HG02623 (cell line): ENCODE results near the gene WFIKKN1.
"Not testable (repeated sequence)": the region's sequence is repeated elsewhere in the genome, so short reads cannot be mapped to it uniquely, and the experiment has no call there.

Experiments used
- ATAC-seq: cut with Tn5 transposase; IDR thresholded peaks from one replicate; pipeline ENCODE4 v1.9.1; 2021; ENCODE audit warnings: moderate library complexity; ENCODE audit not compliant: unreplicated experiment

The WFIKKN1 gene

GRCh38 chr16:593807-594206 lies 37.0 kb upstream of the WFIKKN1 start:
- no peak for ATAC-seq

DNA sequence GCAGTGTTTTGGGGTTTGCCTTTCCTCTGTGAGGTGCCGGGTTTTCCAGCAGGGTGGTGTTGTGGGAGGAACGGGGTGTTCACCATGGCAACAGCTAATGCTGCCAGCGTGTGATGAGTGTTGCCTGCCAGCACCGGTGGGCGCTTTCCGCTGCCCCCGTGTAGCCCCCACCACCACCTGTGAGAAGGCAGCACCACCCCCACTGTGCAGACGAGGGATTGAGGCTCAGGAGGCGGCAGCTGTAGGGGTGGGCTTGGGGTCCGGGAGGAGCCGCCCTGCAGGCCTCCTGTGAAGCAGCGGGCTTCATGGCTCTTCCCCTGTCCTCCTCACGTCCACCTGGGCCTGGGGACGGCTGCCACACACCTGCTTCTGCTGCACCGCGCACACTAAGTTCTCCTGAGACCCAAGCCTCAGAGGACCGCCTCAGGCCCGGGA lies 35.7 kb upstream of the WFIKKN1 start:
- no peak for ATAC-seq

DNA sequence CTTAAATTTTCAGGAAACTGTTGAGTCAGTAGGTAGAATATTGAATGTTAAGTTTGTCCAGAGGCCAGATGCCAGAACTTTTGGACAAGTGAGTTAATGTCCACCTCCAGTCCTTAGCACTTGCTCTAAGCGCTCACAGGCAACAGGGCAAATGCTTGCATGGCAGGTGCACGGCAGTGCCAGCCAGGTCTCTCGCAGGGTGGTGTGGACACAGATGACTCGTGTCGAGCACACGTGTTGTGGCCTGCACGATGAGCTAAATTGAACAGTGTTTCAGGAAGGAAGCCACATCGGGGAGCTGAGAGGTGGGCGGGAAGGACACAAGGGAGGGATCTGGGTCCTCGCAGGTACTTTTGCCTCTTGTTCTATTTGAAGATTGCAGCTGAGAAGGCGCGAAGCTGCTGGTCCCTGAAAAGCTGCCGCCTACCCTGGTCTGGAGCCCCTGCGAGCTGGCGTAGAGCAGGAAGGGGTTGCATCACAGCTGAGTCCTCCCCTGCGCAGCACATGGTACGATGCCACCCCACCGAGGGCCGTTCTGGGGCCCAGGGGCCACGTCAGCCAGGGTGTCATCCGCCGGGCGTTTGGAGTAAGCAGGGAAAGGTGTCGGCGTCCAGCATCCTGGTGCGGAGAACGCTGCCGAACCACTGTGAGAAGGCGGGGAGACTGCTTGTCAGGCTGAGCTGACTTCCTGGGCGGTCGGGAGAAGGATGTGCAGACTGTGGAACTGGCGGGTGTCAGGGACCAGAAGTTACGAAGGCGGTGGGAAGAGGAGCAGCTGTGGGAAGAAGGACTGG lies 34.6 kb upstream of the WFIKKN1 start:
- ATAC-seq = no peak

GRCh38 chr16:596736-597060 lies 34.1 kb upstream of the WFIKKN1 start:
- no peak for ATAC-seq

DNA sequence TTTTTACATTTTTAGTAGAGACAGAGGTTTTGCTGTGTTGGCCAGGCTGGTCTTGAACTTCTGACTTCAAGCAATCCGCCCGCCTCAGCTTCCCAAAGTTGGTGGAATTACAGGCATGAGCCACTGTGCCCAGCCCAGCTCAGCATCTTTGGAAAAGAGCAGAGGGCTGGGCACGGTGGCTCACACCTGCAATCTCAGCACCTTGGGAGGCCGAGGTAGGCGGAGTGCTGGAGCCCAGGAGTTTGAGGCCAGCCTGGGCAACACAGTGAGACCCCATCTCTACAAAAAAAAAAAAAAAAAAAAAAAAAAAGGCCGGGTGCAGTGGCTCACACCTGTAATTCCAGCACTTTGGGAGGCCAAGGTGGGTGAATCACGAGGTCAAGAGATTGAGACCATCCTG lies 33.1 kb upstream of the WFIKKN1 start:
- ATAC-seq = not testable (repeated sequence)

DNA sequence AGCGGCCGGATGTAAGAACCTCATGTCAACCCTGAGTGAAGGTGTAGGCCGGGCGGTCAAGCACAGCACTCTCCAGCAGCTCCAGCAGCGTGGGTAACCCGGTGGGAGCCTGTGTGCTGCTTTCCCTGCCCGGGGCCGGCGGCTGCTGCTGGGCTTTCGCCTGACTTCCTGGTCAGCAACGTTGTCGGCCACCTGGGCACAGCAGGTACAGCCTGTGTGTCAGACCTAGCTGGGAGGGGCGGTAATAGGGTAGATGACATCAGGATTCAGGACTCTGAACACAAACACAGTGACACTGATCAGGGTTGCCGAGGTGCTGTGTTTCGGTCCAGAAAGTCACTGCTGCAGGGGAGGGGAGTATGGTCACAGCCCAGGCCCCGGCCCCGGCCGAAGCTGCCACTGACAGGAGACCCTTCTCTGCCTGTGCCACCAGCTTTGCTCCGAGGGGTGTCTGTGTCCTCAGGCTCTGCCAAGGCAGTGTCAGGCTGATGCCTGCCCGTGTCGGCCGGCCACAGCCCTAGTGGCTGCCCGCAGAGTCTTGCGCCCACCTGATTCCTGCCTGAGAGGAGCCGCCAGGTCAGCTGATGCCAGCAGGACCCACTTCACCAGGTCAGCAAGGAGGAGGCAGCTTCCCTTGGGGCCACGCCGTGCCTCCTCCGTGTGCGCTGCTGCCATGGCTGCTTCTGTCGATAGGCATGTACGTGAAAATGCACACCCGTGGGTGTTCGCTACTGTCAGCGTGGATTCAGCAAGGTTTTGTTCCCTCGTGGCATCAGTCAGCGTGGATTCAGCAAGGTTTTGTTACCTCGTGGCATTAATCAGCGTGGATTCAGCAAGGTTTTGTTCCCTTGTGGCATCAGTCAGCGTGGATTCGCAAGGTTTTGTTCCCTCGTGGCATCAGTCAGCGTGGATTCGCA lies 31.7 kb upstream of the WFIKKN1 start:
- no peak for ATAC-seq

DNA sequence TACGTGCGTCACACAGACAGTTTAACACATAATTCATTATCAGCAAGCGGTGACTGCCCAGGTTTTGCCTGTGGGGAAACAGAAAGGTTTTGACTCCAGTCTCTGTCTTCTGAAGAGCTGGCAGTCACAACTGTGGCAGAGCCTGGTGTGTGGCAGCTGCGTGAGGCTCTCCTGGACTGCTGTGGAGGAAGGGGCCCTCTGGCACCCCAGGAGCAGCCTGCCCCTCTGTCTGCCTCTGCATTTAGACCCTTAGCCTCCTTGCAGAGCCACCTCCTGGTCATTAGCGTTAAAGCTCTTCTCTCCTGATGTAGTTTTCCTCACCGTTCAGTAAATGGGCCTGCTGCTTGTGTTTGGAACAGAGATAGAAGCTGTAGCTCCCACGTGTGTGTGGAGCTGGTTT lies 30.0 kb upstream of the WFIKKN1 start:
- ATAC-seq = no peak

- ATAC-seq = no peak
Observed at GRCh38 chr16:603933-604332, 26.9 kb upstream of the WFIKKN1 start.

DNA sequence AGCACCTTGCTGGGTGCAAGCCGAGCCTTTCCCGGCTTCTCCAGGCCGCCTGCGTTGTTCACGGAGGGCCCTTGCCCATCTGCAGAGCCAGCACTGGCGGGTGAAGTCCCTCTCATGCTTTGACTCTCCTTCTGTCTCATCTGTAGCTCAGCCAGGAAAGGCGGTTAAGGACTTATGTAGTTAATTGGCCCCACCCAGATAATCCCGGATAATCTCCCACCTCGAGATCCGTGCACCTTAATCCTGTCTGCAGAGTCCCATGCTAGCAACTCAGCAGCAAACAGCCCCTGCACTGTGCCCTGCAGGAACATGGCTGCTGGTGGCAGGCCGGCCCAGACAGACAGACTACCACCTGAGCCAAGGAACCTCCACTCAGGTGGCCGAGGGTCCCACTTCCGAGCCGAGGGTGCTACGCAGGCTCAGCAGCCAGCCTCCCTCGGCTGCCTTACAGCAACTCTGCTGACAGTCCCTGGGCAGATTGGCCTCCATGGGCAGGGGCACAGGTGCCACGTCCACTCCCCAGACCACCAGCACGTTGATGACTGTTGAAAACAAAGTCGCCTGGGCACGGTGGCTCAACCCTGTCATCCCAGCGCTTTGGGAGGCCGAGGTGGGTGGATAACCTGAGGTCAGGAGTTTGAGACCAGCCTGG lies 24.0 kb upstream of the WFIKKN1 start:
- no peak for ATAC-seq

- no peak for ATAC-seq
Observed at GRCh38 chr16:608019-608418, 22.8 kb upstream of the WFIKKN1 start.

GRCh38 chr16:609316-609715 lies 21.5 kb upstream of the WFIKKN1 start:
- ATAC-seq = no peak

DNA sequence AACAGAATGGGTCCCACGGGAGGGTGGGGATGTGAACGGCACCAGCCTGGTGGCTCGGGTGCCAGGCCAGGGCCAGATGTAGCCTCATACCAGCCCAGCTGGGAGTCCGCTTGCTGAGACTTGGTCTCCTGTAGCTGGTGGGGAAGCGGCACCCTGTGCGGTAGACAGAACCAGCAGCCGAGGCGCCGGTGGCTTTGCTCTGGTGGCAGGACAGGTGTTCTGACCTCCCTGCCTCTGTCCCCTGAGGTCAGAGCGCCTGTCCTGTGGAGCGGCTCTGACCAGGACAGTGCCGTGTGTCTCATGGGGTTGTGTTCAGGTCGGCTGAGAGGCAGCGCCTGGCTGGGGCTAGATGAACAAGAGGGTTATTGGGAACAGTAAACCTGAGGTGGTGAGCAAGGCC lies 20.8 kb upstream of the WFIKKN1 start:
- ATAC-seq = no peak

DNA sequence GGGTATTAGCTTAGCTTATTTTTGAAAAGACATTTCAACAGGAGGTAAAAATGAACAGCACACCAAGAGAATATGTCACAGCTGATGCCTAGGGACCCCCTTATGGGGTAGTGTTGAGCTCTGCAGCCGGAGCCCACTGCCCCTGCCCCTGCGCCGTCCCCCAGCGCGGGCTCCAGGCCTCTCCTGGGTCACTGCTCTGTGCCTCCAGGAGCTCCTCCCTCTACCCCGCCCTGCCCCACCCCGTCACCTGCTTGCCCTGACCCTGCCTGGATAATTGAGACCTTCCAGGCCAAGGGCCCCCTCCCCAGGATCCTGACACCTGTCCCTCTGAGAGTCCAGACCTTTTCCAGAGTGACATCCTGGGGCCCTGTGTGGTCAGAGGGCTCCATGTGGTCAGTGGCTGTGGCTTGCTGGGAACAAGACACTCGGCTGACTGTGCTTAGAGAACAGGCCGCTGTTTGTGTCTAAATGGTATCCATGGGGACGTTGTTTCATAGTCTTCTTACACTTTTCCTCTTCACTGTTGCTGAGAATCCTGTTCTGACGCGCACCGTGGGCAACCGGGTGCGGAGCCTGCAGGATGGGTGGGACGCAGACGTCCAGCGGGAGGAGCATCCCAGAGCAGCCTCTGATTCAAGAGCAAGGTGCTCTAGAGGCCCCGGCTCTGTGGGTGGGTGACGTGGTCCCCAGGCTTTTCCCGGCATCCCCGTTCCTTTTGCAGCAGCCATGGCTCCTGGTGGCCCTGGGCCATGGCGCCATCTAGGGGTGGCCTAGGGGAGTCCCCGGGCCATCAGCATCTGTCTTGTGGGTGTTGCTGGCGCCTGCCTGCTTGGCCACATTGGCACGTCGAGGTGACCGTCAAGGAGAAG lies 20.0 kb upstream of the WFIKKN1 start:
- no peak for ATAC-seq

DNA sequence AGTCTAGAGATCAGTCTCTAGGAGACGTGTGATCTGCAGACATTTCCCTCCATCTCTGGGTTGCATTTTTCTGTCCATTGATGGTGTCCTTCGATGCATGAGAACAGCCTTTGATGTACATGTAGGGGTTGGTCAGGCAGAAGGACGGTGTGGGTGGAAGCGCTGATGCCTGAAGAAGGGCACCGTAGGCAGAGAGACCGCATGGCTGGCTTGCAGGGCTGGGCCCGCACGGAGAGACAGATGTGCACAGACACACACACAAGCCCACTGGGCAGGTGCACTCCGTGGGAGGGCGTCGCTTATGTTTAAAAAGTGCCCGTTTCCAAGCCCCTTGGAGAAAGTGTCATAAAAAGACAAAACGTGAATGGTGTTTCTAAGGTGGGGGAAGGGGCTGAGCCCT lies 15.7 kb upstream of the WFIKKN1 start:
- no peak for ATAC-seq

GRCh38 chr16:616733-617586 lies 13.8 kb upstream of the WFIKKN1 start:
- ATAC-seq = no peak

- no peak for ATAC-seq
Observed at GRCh38 chr16:617855-618254, 12.9 kb upstream of the WFIKKN1 start.

- ATAC-seq = no peak
Observed at GRCh38 chr16:619476-620100, 11.2 kb upstream of the WFIKKN1 start.

DNA sequence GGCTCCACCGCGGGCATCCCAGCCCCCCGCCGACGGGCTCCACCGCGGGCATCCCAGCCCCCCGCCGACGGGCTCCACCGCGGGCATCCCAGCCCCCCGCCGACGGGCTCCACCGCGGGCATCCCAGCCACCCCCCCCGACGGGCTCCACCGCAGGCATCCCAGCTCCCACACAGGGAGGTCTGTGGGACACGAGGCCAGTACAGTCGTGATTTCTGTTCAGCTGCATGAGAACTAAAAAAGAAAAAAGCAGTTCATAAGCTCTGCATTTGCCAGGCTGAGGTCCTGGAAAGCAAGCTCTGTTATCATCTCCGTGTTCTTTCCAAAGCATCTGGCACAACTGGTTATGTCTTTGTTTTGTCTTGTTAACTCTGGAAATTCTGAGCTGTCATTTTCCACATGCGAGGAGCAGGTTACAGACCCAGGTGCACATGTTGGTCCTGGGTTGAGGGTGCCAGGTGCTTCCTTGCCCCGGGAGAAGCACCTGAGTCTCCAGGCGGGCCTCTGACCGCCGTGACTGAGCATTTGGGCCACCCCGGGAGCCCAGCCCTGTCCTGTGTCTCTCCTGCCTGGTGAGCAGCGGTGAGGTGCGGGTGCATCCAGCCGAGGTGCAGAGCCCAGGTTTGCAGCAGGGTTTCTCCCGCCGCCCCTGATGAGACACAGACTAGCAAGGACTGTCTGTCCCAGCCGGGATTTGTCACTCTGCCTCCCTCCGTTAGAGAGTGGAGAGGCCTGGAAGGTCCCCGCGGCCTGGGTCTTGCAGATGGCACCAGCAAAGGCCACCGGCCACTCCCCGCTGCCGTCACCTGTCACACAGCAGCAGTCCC lies 9.9 kb upstream of the WFIKKN1 start:
- no peak for ATAC-seq
